ENCODE data around the gene TMEM45A.
"Not testable (repeated sequence)": the region's sequence is repeated elsewhere in the genome, so short reads cannot be mapped to it uniquely, and the experiment has no call there.

Gene TMEM45A

DNA sequence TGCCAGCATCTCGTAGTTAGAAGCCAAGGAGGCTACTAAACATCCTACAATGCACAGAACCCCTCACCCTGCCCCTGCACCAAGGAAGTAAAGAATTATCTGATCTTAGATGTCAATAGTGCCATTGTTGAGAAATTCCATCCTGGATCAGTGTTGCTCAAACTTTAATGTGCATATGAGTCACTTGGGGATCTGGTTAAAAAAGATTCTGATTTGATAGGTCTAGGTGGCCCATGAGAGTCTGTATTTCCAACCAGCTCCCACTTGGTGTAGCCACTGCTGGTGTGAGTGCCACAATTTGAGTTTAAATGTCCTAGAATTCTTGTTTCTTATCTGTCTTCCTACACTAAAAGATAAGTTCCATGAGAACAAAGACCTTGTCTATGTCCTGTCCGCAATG, 43.7 kb downstream of the TMEM45A start:
- H3K27ac ChIP-seq, result no peak overlapping the region
- no peak for TF ChIP-seq ZFX (IDR thresholded peaks at IDR 0.05)
- TF ChIP-seq, protein P1, sequence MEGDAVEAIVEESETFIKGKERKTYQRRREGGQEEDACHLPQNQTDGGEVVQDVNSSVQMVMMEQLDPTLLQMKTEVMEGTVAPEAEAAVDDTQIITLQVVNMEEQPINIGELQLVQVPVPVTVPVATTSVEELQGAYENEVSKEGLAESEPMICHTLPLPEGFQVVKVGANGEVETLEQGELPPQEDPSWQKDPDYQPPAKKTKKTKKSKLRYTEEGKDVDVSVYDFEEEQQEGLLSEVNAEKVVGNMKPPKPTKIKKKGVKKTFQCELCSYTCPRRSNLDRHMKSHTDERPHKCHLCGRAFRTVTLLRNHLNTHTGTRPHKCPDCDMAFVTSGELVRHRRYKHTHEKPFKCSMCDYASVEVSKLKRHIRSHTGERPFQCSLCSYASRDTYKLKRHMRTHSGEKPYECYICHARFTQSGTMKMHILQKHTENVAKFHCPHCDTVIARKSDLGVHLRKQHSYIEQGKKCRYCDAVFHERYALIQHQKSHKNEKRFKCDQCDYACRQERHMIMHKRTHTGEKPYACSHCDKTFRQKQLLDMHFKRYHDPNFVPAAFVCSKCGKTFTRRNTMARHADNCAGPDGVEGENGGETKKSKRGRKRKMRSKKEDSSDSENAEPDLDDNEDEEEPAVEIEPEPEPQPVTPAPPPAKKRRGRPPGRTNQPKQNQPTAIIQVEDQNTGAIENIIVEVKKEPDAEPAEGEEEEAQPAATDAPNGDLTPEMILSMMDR (conservative IDR thresholded peaks at IDR 0.05), result no peak

GRCh38 chr3:100537646-100538338, 45.4 kb downstream of the TMEM45A start:
- H3K27ac ChIP-seq, result no peak overlapping the region
- TF ChIP-seq ZFX (IDR thresholded peaks at IDR 0.05), result no peak
- TF ChIP-seq, protein P1 (conservative IDR thresholded peaks at IDR 0.05), result no peak

- TF ChIP-seq, protein P1 (conservative IDR thresholded peaks at IDR 0.05), result no peak
- TF ChIP-seq ZFX (IDR thresholded peaks at IDR 0.05), result no peak
- no peak overlapping the region for H3K27ac ChIP-seq
These were observed 45.9 kb downstream of the TMEM45A start for GRCh38 chr3:100538339-100538706.

DNA sequence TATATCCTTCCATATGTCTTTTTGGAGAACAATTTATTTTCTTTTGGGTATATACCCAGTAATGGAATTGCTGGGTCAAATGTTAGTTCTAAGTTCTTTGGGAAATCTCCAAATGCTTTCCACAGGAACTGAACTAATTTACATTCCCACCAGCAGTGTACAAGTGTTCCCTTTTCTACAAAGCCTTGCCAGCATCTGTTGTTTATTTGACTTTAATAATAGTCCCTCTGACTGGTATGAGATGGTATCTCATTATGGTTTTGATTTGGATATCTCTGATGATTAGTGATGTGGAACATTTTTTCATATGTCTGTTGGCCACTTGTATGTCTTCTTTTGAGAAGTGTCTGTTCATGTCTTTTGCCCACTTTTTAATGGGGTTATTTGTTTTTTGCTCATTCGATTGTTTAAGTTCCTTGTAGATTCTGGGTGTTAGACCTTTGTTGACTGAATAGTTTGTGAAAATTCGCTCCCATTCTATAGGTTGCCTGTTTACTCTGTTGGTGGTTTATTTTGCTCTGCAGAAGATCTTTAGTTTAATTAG, 48.4 kb downstream of the TMEM45A start:
- TF ChIP-seq, protein P1 (conservative IDR thresholded peaks at IDR 0.05), result no peak
- TF ChIP-seq ZFX (IDR thresholded peaks at IDR 0.05), result no peak
- H3K27ac ChIP-seq, result no peak overlapping the region

GRCh38 chr3:100541428-100541827, 49.0 kb downstream of the TMEM45A start:
- not testable (repeated sequence) for H3K27ac ChIP-seq

DNA sequence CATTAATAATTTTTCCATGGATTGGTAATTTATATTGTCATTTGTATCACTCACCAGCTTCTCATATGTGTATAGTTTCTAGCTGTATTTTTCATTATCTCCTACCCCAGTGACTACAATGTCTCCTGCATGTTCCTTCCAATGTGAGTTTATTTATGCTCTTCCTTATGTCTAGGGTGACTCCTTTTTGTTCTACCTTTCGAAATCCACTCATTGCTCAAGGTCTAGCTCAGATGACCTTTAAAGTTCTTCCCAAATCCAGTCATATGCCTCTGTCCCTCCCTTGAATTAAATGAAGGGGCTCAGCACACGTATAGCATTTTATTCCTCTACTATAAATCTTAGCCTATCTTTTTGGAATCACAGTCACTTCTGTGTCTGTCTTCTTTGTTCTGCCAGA, 53.0 kb downstream of the TMEM45A start:
- TF ChIP-seq ZFX (IDR thresholded peaks at IDR 0.05), result no peak
- TF ChIP-seq, protein P1 (conservative IDR thresholded peaks at IDR 0.05), result no peak
- H3K27ac ChIP-seq, result no peak overlapping the region

GRCh38 chr3:100546020-100546744, 53.8 kb downstream of the TMEM45A start:
- H3K27ac ChIP-seq, result no peak overlapping the region
- TF ChIP-seq ZFX (IDR thresholded peaks at IDR 0.05), result no peak
- TF ChIP-seq, protein P1 (conservative IDR thresholded peaks at IDR 0.05), result no peak
